HepG2 (cell line): ENCODE measurements around the gene TMBIM6. TPM values are rescaled to one million over a fixed set of nuclear protein-coding genes. Genes with fewer than 3 reads are reported as not detected.
A peak's percentile ranks its signal among the peaks of the same experiment; 100 is the strongest.

Source experiments
- ATAD3A ChIP-seq: sonication (generic); formaldehyde crosslinking; IDR thresholded peaks from 2 replicates; pipeline ENCODE4 v1.4.0; 2020; ENCODE audit warnings: missing genetic modification reagents
- CAMTA2 ChIP-seq: sonication (generic); formaldehyde crosslinking; IDR thresholded peaks from 2 replicates; pipeline ENCODE4 v1.4.0; 2020; ENCODE audit warnings: mild to moderate bottlenecking, missing genetic modification reagents, borderline replicate concordance
- CBX1 ChIP-seq: IDR thresholded peaks from one replicate; pipeline ENCODE4 v1.6.1; 2016; ENCODE audit warnings: antibody characterized with exemption, low read depth
- CHD4 ChIP-seq: fragments of 200-600 bp; sonication (generic); IDR thresholded peaks from 2 replicates; pipeline ENCODE4 v1.7.0; 2017; ENCODE audit warnings: mild to moderate bottlenecking, low read length, borderline replicate concordance
- CREB3 ChIP-seq: sonication (generic); formaldehyde crosslinking; IDR thresholded peaks from 2 replicates; pipeline ENCODE4 v1.5.0; 2020; ENCODE audit warnings: missing genetic modification reagents
- KAT8 ChIP-seq: IDR thresholded peaks from 2 replicates; pipeline ENCODE4 v1.6.1; 2016; ENCODE audit warnings: missing genetic modification reagents, missing compliant biosample characterization
- NFAT5 ChIP-seq: sonication (generic); formaldehyde crosslinking; IDR thresholded peaks from 2 replicates; pipeline ENCODE4 v1.4.0; 2020; ENCODE audit warnings: missing genetic modification reagents
- NR2F6 ChIP-seq, 2 experiments: IDR thresholded peaks; 2 replicates each; pipeline ENCODE4 v1.6.1; 2016; ENCODE audit warnings: antibody characterized with exemption in 1 of 2, mild to moderate bottlenecking in 1 of 2
- PREB ChIP-seq: sonication (generic); formaldehyde crosslinking; IDR thresholded peaks from 2 replicates; pipeline ENCODE4 v1.4.0; 2020; ENCODE audit warnings: missing genetic modification reagents
- RFX5 ChIP-seq: IDR thresholded peaks from 2 replicates; pipeline ENCODE4 v1.6.1; 2011; ENCODE audit warnings: low read depth, low read length, improper control_type of control experiment
- SSRP1 ChIP-seq: IDR thresholded peaks from 2 replicates; pipeline ENCODE4 v1.6.1; 2016; ENCODE audit warnings: control low read depth
- TAF15 ChIP-seq: fragments of 200-400 bp; formaldehyde crosslinking; IDR thresholded peaks from one replicate; pipeline ENCODE4 v1.6.1; 2018; ENCODE audit warnings: mild to moderate bottlenecking, low read depth, low read length; ENCODE audit not compliant: poor library complexity, severe bottlenecking
- ZBTB39 ChIP-seq: sonication (generic); formaldehyde crosslinking; IDR thresholded peaks from 2 replicates; pipeline ENCODE4 v1.5.0; 2020; ENCODE audit warnings: missing genetic modification reagents
- ZBTB7A ChIP-seq: sonication (generic); formaldehyde crosslinking; IDR thresholded peaks from 2 replicates; pipeline ENCODE4 v1.8.0; 2022; ENCODE audit warnings: mild to moderate bottlenecking, missing genetic modification reagents
- ZFP37 ChIP-seq: sonication (generic); formaldehyde crosslinking; IDR thresholded peaks from 2 replicates; pipeline ENCODE4 v1.4.0; 2020; ENCODE audit warnings: missing genetic modification reagents, borderline replicate concordance
- ZMAT3 ChIP-seq: sonication (generic); formaldehyde crosslinking; conservative IDR thresholded peaks from 2 replicates; pipeline ENCODE4 v1.7.0; 2021; ENCODE audit warnings: missing genetic modification reagents
- ZNF275 ChIP-seq: sonication (generic); formaldehyde crosslinking; IDR thresholded peaks from 2 replicates; pipeline ENCODE4 v1.8.0; 2022; ENCODE audit warnings: missing genetic modification reagents, mild to moderate bottlenecking, inconsistent platforms, borderline replicate concordance
- ZNF44 ChIP-seq: sonication (generic); formaldehyde crosslinking; IDR thresholded peaks from 2 replicates; pipeline ENCODE4 v1.5.1; 2020; ENCODE audit warnings: mild to moderate bottlenecking, missing genetic modification reagents
- ZNF557 ChIP-seq: sonication (generic); formaldehyde crosslinking; IDR thresholded peaks from 2 replicates; pipeline ENCODE4 v1.4.0; 2020; ENCODE audit warnings: missing genetic modification reagents
- ZNF772 ChIP-seq: sonication (generic); formaldehyde crosslinking; IDR thresholded peaks from 2 replicates; pipeline ENCODE4 v1.5.0; 2020; ENCODE audit warnings: mild to moderate bottlenecking, missing genetic modification reagents
- polyA plus RNA-seq, 8 experiments: library from polyadenylated mRNA; depleted of rRNA in 3 of 8; stranded (reverse) in 7 of 8; unstranded in 1 of 8; fragments of >200 nt; fragmentation: Illumina TruSeq in 4 of 8; extraction: Trizol in 4 of 8; gene quantifications; 2 replicates each; pipeline versions ENCODE4 v1.2.1 to v1.2.3, GENCODE V29; 2011 to 2016; ENCODE audit warnings: low read depth in 4 of 8, missing spikeins in 1 of 8, mixed read lengths in 1 of 8; ENCODE audit not compliant: insufficient read depth in 1 of 8
- total RNA-seq, 5 experiments: library from RNA; depleted of rRNA; stranded (reverse); fragments of >200 nt; fragmentation: Illumina TruSeq; extraction: Trizol; gene quantifications; 2 replicates each; pipeline ENCODE4 v1.2.3, GENCODE V29; 2016; ENCODE audit warnings: low read depth in 1 of 5

TMBIM6 gene
- total and polyA plus RNA-seq, 2 of the 13 experiments (the other 11 are each of a cell fraction or from before 2014, with no cell fraction given) = 412 to 468 TPM

- TF ChIP-seq ZBTB39 (CRISPR knock-in tag) (no peak), ZNF557 (CRISPR knock-in tag) (no peak), NFAT5 (CRISPR knock-in tag) (no peak; the same call in 1 of the 2 replicates), CBX1 (no peak), CREB3 (CRISPR knock-in tag) (no peak), SSRP1 (CRISPR knock-in tag) (no peak), ZNF772 (CRISPR knock-in tag) (no peak), RFX5 (no peak), ZMAT3 (CRISPR knock-in tag) (0 out of 2 replicates have a peak, but pooled peaks have one; percentile 13), CAMTA2 (CRISPR knock-in tag) (0 out of 2 replicates have a peak, but pooled peaks have one; percentile 34), KAT8 (no peak), ZBTB7A (CRISPR knock-in tag) (no peak), CHD4 (no peak), ZFP37 (CRISPR knock-in tag) (no peak), PREB (CRISPR knock-in tag) (no peak), ATAD3A (no peak), NR2F6 (IDR thresholded peaks at IDR 0.05) (no peak), NR2F6 (CRISPR knock-in tag; IDR thresholded peaks at IDR 0.05) (no peak; the same call in 1 of the 2 replicates), ZNF275 (no peak), TAF15 (no peak), ZNF44 (CRISPR knock-in tag) (no peak)
Measured at GRCh38 chr12:49741882-49742620, 694 bp downstream of the TMBIM6 start (continued).
